ENCODE data around the gene CAMKMT. TPM values are rescaled to one million over a fixed set of nuclear protein-coding genes. Genes with fewer than 3 reads are reported as not detected.
A peak's percentile ranks its signal among the peaks of the same experiment; 100 is the strongest.

The CAMKMT gene
- total and polyA plus RNA-seq, 2 experiments from 2014 or later, result 26.5 to 29.5 TPM

DNA sequence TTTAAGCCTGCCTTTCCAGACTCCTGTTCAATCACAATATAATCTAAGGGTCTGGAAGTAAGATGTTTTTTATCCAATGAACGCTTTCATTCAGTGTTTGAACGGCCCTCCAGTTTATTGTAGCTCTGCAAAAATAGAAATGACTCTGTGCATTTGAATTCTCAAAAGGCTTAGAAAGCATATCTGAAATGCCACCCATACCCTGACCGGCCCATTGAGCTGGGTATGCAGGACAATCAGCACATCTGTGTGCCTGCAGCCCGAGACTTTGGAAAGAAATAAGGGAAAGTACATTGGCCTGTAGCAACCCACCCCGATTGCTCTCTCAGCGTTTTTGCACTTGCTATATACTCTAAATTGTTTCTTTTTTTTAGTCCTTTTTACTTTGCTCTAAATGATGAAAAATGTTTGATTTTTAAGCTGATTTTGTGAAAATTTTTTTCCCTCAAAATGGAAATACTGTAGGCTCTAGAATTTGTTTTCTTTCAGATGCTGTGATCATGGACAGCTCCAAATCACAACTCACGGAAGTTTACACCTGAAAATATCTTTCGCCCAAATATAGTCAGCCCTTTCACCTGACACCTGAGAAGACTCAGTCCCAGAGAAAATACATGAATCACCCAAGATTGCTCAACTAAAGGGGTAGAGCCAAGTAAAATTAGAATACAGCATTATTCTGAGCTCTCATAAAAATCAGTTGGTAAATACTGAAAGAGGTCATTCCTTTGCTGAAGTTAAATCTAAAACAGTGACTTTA, 385.3 kb downstream of the CAMKMT start:
- Histone ChIP-seq H3K27ac (ENCODE audit: low read depth) (peak overlapping the region; percentile 10; the same call in 1 of the 2 replicates), H3F3A (replicated peaks; ENCODE audit: low read depth) (no peaks in the 10 kb centered on the region), H4K20me1 (replicated peaks; ENCODE audit: insufficient read depth) (no peaks in the 10 kb centered on the region), H2AFZ (no peak overlapping the region), H3K79me2 (replicated peaks; ENCODE audit: insufficient read depth) (no peaks in the 10 kb centered on the region), H3K9me2 (ENCODE audit: insufficient read depth) (no peaks in the 10 kb centered on the region), H3K27me3 (ENCODE audit: insufficient read depth) (no peaks in the 10 kb centered on the region), H3K4me3 (no peak overlapping the region), H3K4me1 (ENCODE audit: insufficient read depth) (peaks cover 46% of the 10 kb centered on the region), H3K36me3 (ENCODE audit: insufficient read depth) (no peaks in the 10 kb centered on the region), H3K4me2 (peak overlapping the region; percentile 19; the same call in 1 of the 2 replicates)
- ATAC-seq, result peak; percentile 66
- H3K4me3 Mint-ChIP-seq, result 0 out of 3 replicates have a peak overlapping the region, but pooled peaks have one; percentile 28
- peak; percentile 13 for TF ChIP-seq REST (IDR thresholded peaks at IDR 0.05; ENCODE audit: unreplicated experiment)
- no peak for TF ChIP-seq CREB1 (CRISPR knock-in tag; IDR thresholded peaks at IDR 0.05; ENCODE audit: low read depth)
- peak overlapping the region; percentile 49; the same call in 1 of the 2 replicates for H3K27ac Mint-ChIP-seq
- DNase-seq (ENCODE audit: low spot score), result peak; percentile 51
- no peaks in the 10 kb centered on the region for H3K9me3 Mint-ChIP-seq
- H3K36me3 Mint-ChIP-seq (ENCODE audit: low read depth), result no peaks in the 10 kb centered on the region
- H3K27me3 Mint-ChIP-seq (ENCODE audit: insufficient read depth, low read depth, poor library complexity), result peaks cover 4% of the 10 kb centered on the region
- peaks cover 44% of the 10 kb centered on the region for H3K4me1 Mint-ChIP-seq

DNA sequence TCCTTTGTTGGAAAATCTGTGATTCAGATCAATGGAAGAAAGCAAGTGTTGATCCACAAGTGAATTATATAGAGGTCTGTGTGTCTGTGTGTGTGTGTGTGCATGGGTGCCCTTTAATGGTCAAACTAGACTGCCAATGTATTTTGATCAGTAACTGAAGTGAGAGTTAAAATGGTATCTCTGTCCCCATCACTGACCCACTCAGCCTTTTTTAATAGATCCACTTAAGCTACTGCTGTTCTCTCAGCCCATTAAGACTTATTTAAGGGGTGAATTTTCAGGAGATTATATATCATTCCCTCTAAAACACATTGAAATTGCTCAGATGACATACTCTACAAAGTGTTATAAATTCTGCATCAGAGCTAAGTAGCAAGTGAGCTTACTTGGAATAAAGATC, 386.0 kb downstream of the CAMKMT start:
- ATAC-seq, result no peak
- TF ChIP-seq EZH2 (IDR thresholded peaks at IDR 0.05; ENCODE audit: low read depth, unreplicated experiment) (no peak), JUNB (IDR thresholded peaks at IDR 0.05; ENCODE audit: unreplicated experiment) (no peak), STAT1 (IDR thresholded peaks at IDR 0.05; ENCODE audit: unreplicated experiment) (no peak), EZH2phosphoT487 (IDR thresholded peaks at IDR 0.05; ENCODE audit: unreplicated experiment) (no peak), CREB1 (CRISPR knock-in tag; IDR thresholded peaks at IDR 0.05; ENCODE audit: low read depth) (no peak)
- TF ChIP-seq, protein P1, sequence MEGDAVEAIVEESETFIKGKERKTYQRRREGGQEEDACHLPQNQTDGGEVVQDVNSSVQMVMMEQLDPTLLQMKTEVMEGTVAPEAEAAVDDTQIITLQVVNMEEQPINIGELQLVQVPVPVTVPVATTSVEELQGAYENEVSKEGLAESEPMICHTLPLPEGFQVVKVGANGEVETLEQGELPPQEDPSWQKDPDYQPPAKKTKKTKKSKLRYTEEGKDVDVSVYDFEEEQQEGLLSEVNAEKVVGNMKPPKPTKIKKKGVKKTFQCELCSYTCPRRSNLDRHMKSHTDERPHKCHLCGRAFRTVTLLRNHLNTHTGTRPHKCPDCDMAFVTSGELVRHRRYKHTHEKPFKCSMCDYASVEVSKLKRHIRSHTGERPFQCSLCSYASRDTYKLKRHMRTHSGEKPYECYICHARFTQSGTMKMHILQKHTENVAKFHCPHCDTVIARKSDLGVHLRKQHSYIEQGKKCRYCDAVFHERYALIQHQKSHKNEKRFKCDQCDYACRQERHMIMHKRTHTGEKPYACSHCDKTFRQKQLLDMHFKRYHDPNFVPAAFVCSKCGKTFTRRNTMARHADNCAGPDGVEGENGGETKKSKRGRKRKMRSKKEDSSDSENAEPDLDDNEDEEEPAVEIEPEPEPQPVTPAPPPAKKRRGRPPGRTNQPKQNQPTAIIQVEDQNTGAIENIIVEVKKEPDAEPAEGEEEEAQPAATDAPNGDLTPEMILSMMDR (conservative IDR thresholded peaks at IDR 0.05; ENCODE audit: low read depth in 2 of 2), result no peak
- TF ChIP-seq, protein P2, sequence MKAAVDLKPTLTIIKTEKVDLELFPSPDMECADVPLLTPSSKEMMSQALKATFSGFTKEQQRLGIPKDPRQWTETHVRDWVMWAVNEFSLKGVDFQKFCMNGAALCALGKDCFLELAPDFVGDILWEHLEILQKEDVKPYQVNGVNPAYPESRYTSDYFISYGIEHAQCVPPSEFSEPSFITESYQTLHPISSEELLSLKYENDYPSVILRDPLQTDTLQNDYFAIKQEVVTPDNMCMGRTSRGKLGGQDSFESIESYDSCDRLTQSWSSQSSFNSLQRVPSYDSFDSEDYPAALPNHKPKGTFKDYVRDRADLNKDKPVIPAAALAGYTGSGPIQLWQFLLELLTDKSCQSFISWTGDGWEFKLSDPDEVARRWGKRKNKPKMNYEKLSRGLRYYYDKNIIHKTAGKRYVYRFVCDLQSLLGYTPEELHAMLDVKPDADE (IDR thresholded peaks at IDR 0.05), result no peak

More for the DNA sequence above, 386.0 kb downstream of the CAMKMT start:
- Mint-ChIP-seq H3K27me3 (ENCODE audit: insufficient read depth, low read depth, poor library complexity) (peaks cover 4% of the 10 kb centered on the region), H3K27ac (peak overlapping the region; percentile 16; the same call in 1 of the 2 replicates), H3K4me1 (peaks cover 42% of the 10 kb centered on the region), H3K9me3 (no peaks in the 10 kb centered on the region), H3K36me3 (ENCODE audit: low read depth) (no peaks in the 10 kb centered on the region), H3K4me3 (no peak overlapping the region)
- DNase-seq (ENCODE audit: low spot score), result no peak
- H3K27me3 ChIP-seq (ENCODE audit: insufficient read depth), result no peaks in the 10 kb centered on the region
- H2AFZ ChIP-seq, result no peak overlapping the region
- peak overlapping the region; percentile 10; the same call in 1 of the 2 replicates for H3K27ac ChIP-seq (ENCODE audit: low read depth)
- H3K79me2 ChIP-seq (replicated peaks; ENCODE audit: insufficient read depth), result no peaks in the 10 kb centered on the region
- H3K4me3 ChIP-seq, result no peak overlapping the region
- H3K4me1 ChIP-seq (ENCODE audit: insufficient read depth), result peaks cover 46% of the 10 kb centered on the region
- no peaks in the 10 kb centered on the region for H4K20me1 ChIP-seq (replicated peaks; ENCODE audit: insufficient read depth)
- no peak overlapping the region for H3K4me2 ChIP-seq
- H3K36me3 ChIP-seq (ENCODE audit: insufficient read depth), result no peaks in the 10 kb centered on the region
- H3K9me2 ChIP-seq (ENCODE audit: insufficient read depth), result peaks cover 4% of the 10 kb centered on the region; the same call in 1 of the 2 replicates
- H3F3A ChIP-seq (replicated peaks; ENCODE audit: low read depth), result no peaks in the 10 kb centered on the region

Measured in GM23338 (cell line).